ENCODE results near the gene MIP.
"Not testable (repeated sequence)": the region's sequence is repeated elsewhere in the genome, so short reads cannot be mapped to it uniquely, and the experiment has no call there.

Gene MIP

DNA sequence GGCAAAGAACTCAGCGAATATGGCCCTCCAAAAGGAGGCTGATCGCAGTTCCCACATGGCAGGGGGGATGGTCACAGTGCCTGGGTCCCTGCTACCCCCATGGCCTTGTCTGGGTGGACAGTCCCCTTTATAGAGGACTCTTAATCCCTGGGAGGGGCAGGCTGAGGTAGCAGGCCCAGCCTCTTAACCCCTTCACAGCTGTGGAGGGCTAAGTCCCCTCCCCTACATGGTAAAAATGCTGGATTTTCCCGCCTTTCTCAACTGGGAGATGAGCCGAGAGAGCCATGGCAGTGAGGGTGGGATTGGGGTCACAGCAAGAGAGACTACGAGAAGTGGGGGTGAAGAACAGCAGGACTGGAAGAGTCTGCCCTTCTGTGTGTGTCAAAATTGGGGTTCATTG lies at the start of gene MIP:
Gene MIP, minus strand, starts transcription at position 101 of the 400 bp plus-strand sequence. Its CDS starts 44 bp downstream, at position 57.
- Histone ChIP-seq H3K36me3 (ENCODE audit: insufficient read depth, low read length) (no peaks in the 10 kb centered on the region), H3K4me1 (ENCODE audit: insufficient read depth, low read length) (peaks cover 5% of the 10 kb centered on the region), H3K27me3 (ENCODE audit: control insufficient read depth in 1 of 2, insufficient read depth in 2 of 2, low read length in 2 of 2) (no peaks in the 10 kb centered on the region), H3K9me3 (ENCODE audit: low read length) (no peaks in the 10 kb centered on the region), H3K27ac (ENCODE audit: low read depth, low read length) (no peak within 1 kb of the TSS), H3K9ac (ENCODE audit: low read length) (no peak within 1 kb of the TSS), H3K4me3 (ENCODE audit: low read depth in 1 of 2, low read length in 2 of 2) (no peak within 1 kb of the TSS)

DNA sequence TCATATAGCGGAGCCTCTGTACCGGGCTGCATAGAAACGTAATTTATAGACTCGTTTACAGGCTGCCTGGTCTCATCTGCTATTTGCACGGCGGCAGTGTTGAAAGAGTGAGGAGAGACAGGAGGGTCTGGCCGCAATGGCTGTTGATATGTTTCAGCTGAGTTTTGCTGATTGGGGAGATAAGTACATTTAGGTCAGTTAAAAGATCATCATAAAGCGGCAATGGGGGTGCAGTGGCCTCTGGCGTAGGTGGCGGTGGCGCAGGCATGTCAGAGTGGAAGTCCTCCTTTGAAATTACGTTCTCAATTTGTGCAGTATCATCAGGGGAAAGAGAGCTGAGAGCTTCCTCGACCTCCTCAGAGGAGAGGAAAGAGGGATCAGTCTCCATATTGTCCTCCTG lies 45.4 kb upstream of the MIP start:
- H3K4me1 ChIP-seq (ENCODE audit: insufficient read depth, low read length); H3K27me3 ChIP-seq (ENCODE audit: control insufficient read depth in 1 of 2, insufficient read depth in 2 of 2, low read length in 2 of 2); H3K9me3 ChIP-seq (ENCODE audit: low read length); H3K9ac ChIP-seq (ENCODE audit: low read length); H3K36me3 ChIP-seq (ENCODE audit: insufficient read depth, low read length); H3K4me3 ChIP-seq (ENCODE audit: low read depth in 1 of 2, low read length in 2 of 2); H3K27ac ChIP-seq (ENCODE audit: low read depth, low read length): not testable (repeated sequence)

DNA sequence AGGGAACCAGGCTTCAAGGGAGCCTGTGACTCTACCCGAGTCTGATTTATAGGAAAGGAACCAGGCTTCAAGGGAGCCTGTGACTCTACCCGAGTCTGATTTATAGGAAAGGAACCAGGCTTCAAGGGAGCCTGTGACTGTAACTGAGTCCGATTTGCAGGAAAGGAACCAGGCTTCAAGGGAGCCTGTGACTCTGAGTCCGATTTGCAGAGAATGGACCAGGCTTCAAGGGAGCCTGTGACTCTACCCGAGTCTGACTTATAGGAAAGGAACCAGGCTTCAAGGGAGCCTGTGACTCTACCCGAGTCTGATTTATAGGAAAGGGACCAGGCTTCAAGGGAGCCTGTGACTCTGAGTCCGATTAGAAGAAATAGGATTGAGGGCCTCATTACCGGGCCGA lies 45.0 kb upstream of the MIP start:
- not testable (repeated sequence) for H3K27me3 ChIP-seq (ENCODE audit: control insufficient read depth in 1 of 2, insufficient read depth in 2 of 2, low read length in 2 of 2); H3K4me3 ChIP-seq (ENCODE audit: low read depth in 1 of 2, low read length in 2 of 2); H3K9ac ChIP-seq (ENCODE audit: low read length); H3K27ac ChIP-seq (ENCODE audit: low read depth, low read length); H3K9me3 ChIP-seq (ENCODE audit: low read length); H3K4me1 ChIP-seq (ENCODE audit: insufficient read depth, low read length); H3K36me3 ChIP-seq (ENCODE audit: insufficient read depth, low read length)

DNA sequence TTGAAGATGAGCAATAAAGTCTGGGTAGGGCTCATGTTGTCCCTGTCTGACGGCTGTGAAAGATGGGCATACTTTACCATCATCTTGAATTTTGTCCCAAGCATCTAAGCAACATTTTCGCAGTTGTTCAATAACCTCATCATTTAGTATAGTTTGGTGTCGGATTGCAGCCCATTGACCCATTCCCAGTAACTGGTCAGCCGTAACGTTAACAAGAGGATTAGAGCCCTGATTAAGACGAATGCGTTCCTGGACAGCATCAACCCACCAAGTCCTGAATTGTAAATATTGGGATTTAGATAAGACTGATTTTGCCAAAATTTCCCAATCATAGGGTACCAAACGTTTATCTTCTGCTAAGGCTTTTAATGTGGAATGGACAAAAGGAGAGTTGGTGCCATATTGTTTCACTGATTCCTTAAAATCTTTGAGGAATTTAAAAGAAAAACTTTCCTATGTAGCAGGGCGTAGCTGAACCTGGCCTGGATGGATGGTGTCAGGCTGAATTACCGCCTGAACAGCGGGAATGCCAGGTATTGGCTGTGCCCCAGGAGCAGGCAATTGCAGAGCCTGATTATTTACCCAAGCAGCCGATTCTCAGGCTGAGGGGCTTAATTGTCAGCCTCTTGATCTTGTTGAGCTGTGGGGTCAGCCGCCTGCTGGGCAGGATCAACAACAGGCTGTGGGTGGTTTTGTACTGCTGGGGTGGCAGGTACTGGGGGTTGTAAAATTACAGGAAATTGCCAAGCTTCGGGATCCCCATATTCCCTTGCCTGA lies 43.9 kb upstream of the MIP start:
- H3K4me1 ChIP-seq (ENCODE audit: insufficient read depth, low read length); H3K9ac ChIP-seq (ENCODE audit: low read length); H3K9me3 ChIP-seq (ENCODE audit: low read length); H3K27me3 ChIP-seq (ENCODE audit: control insufficient read depth in 1 of 2, insufficient read depth in 2 of 2, low read length in 2 of 2); H3K27ac ChIP-seq (ENCODE audit: low read depth, low read length); H3K4me3 ChIP-seq (ENCODE audit: low read depth in 1 of 2, low read length in 2 of 2); H3K36me3 ChIP-seq (ENCODE audit: insufficient read depth, low read length): not testable (repeated sequence)

DNA sequence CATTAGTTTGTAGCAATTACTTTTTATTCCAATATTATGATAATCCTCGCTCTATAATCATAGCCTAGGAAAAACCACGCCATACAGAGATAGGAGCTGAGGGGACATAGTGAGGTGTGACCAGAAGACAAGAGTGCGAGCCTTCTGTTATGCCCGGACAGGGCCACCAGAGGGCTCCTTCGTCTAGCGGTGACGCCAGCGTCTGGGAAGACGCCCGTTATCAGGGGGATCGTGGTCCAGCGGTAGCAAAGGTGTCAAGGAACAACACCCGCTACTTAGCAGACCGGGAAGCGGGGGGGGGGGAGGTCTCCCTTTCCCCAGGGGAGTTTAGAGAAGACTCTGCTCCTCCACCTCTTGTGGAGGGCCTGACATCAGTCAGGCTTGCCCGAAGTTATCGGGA lies 42.2 kb upstream of the MIP start:
- not testable (repeated sequence) for H3K4me1 ChIP-seq (ENCODE audit: insufficient read depth, low read length); H3K9me3 ChIP-seq (ENCODE audit: low read length); H3K36me3 ChIP-seq (ENCODE audit: insufficient read depth, low read length); H3K27me3 ChIP-seq (ENCODE audit: control insufficient read depth in 1 of 2, insufficient read depth in 2 of 2, low read length in 2 of 2); H3K4me3 ChIP-seq (ENCODE audit: low read depth in 1 of 2, low read length in 2 of 2); H3K27ac ChIP-seq (ENCODE audit: low read depth, low read length); H3K9ac ChIP-seq (ENCODE audit: low read length)

DNA sequence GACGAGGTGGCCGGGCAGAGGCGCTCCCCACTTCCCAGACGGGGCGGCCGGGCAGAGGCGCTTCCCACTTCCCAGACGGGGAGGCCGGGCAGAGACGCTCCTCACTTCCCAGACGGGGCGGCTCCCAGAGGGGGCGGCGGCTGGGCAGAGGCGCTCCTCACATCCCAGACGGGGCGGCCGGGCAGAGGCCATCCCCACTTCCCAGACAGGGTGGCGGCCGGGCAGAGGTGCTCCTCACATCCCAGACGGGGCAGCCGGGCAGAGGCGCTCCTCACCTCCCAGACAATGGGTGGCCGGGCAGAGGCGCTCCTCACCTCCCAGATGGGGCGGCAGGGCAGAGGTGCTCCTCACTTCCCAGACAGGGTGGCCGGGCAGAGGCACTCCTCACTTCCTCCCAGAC lies 40.0 kb upstream of the MIP start:
- H3K4me3 ChIP-seq (ENCODE audit: low read depth in 1 of 2, low read length in 2 of 2); H3K9ac ChIP-seq (ENCODE audit: low read length); H3K4me1 ChIP-seq (ENCODE audit: insufficient read depth, low read length); H3K36me3 ChIP-seq (ENCODE audit: insufficient read depth, low read length); H3K9me3 ChIP-seq (ENCODE audit: low read length); H3K27ac ChIP-seq (ENCODE audit: low read depth, low read length); H3K27me3 ChIP-seq (ENCODE audit: control insufficient read depth in 1 of 2, insufficient read depth in 2 of 2, low read length in 2 of 2): not testable (repeated sequence)

DNA sequence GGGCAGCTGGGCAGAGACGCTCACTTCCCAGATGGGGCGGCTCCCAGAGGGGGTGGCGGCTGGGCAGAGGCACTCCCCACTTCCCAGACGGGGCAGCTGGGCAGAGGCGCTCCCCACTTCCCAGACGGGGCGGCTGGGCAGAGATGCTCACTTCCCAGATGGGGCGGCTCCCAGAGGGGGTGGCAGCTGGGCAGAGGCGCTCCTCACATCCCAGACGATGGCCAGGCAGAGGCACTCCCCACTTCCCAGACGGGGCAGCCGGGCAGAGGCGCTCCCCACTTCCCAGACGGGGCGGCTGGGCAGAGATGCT lies 39.6 kb upstream of the MIP start:
- not testable (repeated sequence) for H3K36me3 ChIP-seq (ENCODE audit: insufficient read depth, low read length); H3K4me1 ChIP-seq (ENCODE audit: insufficient read depth, low read length); H3K27ac ChIP-seq (ENCODE audit: low read depth, low read length); H3K9me3 ChIP-seq (ENCODE audit: low read length); H3K27me3 ChIP-seq (ENCODE audit: control insufficient read depth in 1 of 2, insufficient read depth in 2 of 2, low read length in 2 of 2); H3K9ac ChIP-seq (ENCODE audit: low read length); H3K4me3 ChIP-seq (ENCODE audit: low read depth in 1 of 2, low read length in 2 of 2)

DNA sequence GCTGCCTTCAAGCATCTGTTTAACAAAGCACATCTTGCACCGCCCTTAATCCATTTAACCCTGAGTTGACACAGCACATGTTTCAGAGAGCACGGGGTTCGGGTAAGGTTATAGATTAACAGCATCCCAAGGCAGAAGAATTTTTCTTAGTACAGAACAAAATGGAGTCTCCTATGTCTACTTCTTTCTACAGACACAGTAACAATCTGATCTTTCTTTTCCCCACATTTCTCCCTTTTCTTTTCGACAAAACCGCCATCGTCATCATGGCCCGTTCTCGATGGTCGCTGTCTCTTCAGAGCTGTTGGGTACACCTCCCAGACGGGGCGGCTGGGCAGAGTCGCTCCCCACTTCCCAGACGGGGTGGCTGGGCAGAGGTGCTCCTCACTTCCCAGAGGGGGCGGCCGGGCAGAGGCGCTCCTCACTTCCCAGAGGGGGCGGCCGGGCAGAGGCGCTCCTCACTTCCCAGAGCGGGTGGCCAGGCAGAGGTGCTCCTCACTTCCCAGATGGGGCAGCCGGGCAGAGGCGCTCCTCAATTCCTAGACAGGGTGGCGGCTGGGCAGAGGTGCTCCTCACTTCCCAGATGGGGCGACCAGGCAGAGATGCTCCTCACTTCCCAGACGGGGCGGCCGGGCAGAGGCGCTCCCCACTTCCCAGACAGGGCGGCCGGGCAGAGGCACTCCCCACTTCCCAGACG lies 39.1 kb upstream of the MIP start:
- H3K27ac ChIP-seq (ENCODE audit: low read depth, low read length); H3K4me3 ChIP-seq (ENCODE audit: low read depth in 1 of 2, low read length in 2 of 2): not testable (repeated sequence)

DNA sequence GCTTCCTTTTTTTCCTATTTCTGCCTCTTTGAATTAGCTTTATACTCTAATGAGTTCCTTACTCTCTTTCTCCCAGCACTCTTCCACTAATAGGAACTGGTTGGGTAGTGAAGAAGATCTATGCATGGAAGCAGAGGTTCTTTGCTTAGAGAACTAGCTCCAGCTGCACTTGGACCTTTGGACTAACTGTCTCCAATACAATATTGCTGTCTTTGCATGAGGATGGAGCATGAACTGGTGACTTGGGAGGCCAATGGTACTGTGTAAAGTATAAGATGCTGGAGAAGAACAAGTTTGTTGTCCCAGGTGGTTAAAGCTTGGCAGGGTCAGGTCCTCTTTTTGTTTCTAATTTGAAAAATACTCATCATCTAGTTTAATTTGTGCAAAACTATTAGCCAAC lies 35.9 kb upstream of the MIP start:
- Histone ChIP-seq H3K4me1 (ENCODE audit: insufficient read depth, low read length) (no peaks in the 10 kb centered on the region), H3K27me3 (ENCODE audit: control insufficient read depth in 1 of 2, insufficient read depth in 2 of 2, low read length in 2 of 2) (no peaks in the 10 kb centered on the region), H3K4me3 (ENCODE audit: low read depth in 1 of 2, low read length in 2 of 2) (no peak overlapping the region), H3K27ac (ENCODE audit: low read depth, low read length) (no peak overlapping the region), H3K36me3 (ENCODE audit: insufficient read depth, low read length) (no peaks in the 10 kb centered on the region), H3K9me3 (ENCODE audit: low read length) (no peaks in the 10 kb centered on the region), H3K9ac (ENCODE audit: low read length) (no peak overlapping the region)

More for the DNA sequence above, 39.1 kb upstream of the MIP start:
- not testable (repeated sequence) for H3K36me3 ChIP-seq (ENCODE audit: insufficient read depth, low read length); H3K9me3 ChIP-seq (ENCODE audit: low read length); H3K4me1 ChIP-seq (ENCODE audit: insufficient read depth, low read length); H3K9ac ChIP-seq (ENCODE audit: low read length); H3K27me3 ChIP-seq (ENCODE audit: control insufficient read depth in 1 of 2, insufficient read depth in 2 of 2, low read length in 2 of 2)

DNA sequence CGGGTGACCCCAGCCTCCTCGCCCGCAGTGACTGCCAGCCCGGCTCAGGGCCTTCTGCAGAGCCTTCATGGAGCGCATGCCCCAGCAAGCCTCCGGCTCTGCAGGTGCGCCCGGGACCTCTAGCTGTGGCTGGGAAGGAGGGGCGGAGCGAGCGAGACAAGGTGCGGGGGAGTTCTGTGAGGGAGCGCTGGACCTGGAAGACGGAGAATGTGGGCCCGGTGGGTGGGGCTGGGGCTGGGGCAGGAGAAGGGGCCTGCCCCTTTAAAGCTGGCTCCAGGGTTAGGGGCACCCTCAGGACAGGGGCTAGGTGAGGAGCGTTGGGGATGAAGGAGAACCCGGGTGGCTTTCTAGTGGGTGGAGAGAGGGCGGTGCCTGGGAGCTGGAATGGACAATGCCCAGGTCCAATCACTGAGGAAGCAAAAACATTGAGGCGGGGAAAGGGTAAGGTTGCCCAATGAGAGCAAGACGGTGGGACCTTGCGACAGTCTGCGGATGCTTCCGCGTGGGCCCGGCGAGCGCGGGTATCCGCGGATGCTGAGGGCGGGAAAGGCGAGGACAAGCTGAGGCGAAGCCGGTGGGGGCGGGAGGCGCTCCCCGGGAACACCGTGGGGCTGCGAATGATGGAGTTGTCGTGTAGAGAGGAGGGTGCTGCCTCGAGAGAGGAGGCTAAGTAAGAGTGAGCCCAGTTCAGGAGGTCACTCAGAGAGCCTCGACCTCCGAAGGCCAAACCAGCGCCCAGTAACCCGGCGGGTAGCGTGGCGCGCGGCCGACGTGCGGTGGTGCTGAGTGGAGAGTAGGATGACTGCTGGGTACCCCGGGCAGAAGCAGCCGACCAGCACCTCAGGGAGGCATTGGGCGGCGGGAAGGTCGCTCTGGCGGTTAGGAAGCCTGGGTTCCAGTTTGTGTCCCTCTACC lies 33.8 kb upstream of the MIP start, which contains the start of gene GLS2:
Gene GLS2, minus strand, starts transcription at position 121 of the 915 bp plus-strand sequence. Its CDS starts 43 bp downstream, at position 78.
- no peaks in the 10 kb centered on the region for H3K27me3 ChIP-seq (ENCODE audit: control insufficient read depth in 1 of 2, insufficient read depth in 2 of 2, low read length in 2 of 2)
- no peaks in the 10 kb centered on the region for H3K9me3 ChIP-seq (ENCODE audit: low read length)
- H3K27ac ChIP-seq (ENCODE audit: low read depth, low read length), result no peak within 1 kb of the TSS
- H3K4me1 ChIP-seq (ENCODE audit: insufficient read depth, low read length), result no peaks in the 10 kb centered on the region
- no peaks in the 10 kb centered on the region for H3K36me3 ChIP-seq (ENCODE audit: insufficient read depth, low read length)
- H3K4me3 ChIP-seq (ENCODE audit: low read depth in 1 of 2, low read length in 2 of 2), result peak within 1 kb of the TSS; percentile 58 to 74
- H3K9ac ChIP-seq (ENCODE audit: low read length), result no peak within 1 kb of the TSS

DNA sequence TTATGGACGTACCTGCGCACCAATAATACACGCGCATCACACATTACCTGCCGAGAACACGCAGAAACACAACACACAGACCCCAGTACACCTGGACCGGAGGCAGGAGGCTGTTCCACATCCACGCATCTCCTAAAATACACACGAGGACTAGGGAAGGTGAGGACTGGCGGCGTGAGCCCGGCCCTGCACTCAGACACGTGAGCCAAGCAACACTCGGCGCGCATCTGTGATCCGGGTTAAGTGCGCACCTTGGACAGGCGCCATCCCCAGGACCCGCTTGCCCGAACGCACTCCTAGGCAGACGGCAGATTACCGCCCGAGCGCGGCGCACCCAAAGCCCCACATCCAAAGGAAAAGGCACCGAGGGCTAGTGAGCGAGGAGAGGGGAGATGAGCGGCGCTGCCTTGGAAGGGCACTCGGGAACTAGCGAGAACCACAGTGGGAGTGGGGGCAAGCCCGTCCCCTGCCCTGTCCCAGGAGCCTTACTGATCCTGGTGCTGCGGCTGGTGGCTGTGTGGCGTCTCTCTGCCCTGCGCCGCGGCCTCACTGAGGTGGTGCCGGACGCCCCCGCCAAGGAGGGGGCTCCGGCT lies 33.1 kb upstream of the MIP start:
- Histone ChIP-seq H3K4me3 (ENCODE audit: low read depth in 1 of 2, low read length in 2 of 2) (peak overlapping the region; percentile 58 to 74), H3K4me1 (ENCODE audit: insufficient read depth, low read length) (no peaks in the 10 kb centered on the region), H3K27me3 (ENCODE audit: control insufficient read depth in 1 of 2, insufficient read depth in 2 of 2, low read length in 2 of 2) (no peaks in the 10 kb centered on the region)

More for the DNA sequence above, 33.1 kb upstream of the MIP start:
- Histone ChIP-seq H3K9ac (ENCODE audit: low read length) (no peak overlapping the region), H3K36me3 (ENCODE audit: insufficient read depth, low read length) (no peaks in the 10 kb centered on the region), H3K9me3 (ENCODE audit: low read length) (no peaks in the 10 kb centered on the region), H3K27ac (ENCODE audit: low read depth, low read length) (no peak overlapping the region)

All from muscle layer of colon (tissue), 2 donors.